HepG2 (cell line): ENCODE measurements around the gene HTR1D. TPM values are rescaled to one million over a fixed set of nuclear protein-coding genes. Genes with fewer than 3 reads are reported as not detected.

ENCODE experiments used
- ATAC-seq: fragments of 200-7000 bp; cut with Tn5 transposase; 3 replicates; pipeline ENCODE4 v1.9.1; 2020; ENCODE audit warnings: mild to moderate bottlenecking, moderate library complexity
- BruUV-seq: library from RNA; stranded (reverse); fragments of 400-500 nt; replicated peaks from 2 replicates; lab custom pipeline; 2021; lab: Mats Ljungman, UMichigan
- CTCF ChIA-PET: fragments of 300-600 bp; formaldehyde crosslinking; extraction: SDS; loops from one replicate; lab custom pipeline; 2021; ENCODE audit warnings: low total read pairs, inconsistent platforms, low intra/inter-chr PET ratio; lab: Yijun Ruan, JAX
- POLR2A ChIA-PET: fragments of 350-600 bp; sonication (Branson Sonifier 250); formaldehyde crosslinking; loops from one replicate; lab custom pipeline; 2020; ENCODE audit warnings: antibody characterized with exemption, inconsistent platforms; lab: Yijun Ruan, JAX
- DNase-seq: peaks from one replicate; pipeline ENCODE4 v3.0.0-alpha.2; 2015; ENCODE audit warnings: low spot score
- FAIRE-seq: peaks from 3 replicates; lab custom pipeline; 2011; peaks lifted over from hg19 to GRCh38; lab: Jason Lieb, UNC
- H2AFZ ChIP-seq: one replicate; pipeline ENCODE4 v1.6.1; 2011; ENCODE audit warnings: low read length, inconsistent platforms
- H3K27ac ChIP-seq: fragments of 300-600 bp; 3 replicates; pipeline ENCODE4 v1.8.0; 2011; ENCODE audit warnings: mixed run types, mild to moderate bottlenecking, mixed read lengths, low read length, inconsistent platforms; ENCODE audit not compliant: insufficient read depth; ENCODE audit errors: extremely low read length
- H3K27me3 ChIP-seq, 2 experiments: fragments of 200-600 bp in 1 of 2; 2 replicates in 1 of 2; 3 replicates in 1 of 2; pipeline versions ENCODE4 v1.6.0 to v1.8.0; 2011; ENCODE audit warnings: low read length in 2 of 2, mild to moderate bottlenecking in 2 of 2, moderate library complexity in 2 of 2, inconsistent platforms in 1 of 2; ENCODE audit not compliant: insufficient read depth in 2 of 2, control insufficient read depth in 1 of 2
- H3K36me3 ChIP-seq, 2 experiments: fragments of 200-600 bp in 1 of 2; replicated peaks in 1 of 2; 2 replicates in 1 of 2; 3 replicates in 1 of 2; pipeline versions ENCODE4 v1.5.1 to v1.8.0; 2011; ENCODE audit warnings: low read length in 2 of 2, inconsistent platforms in 1 of 2; ENCODE audit not compliant: insufficient read depth in 2 of 2, control insufficient read depth in 1 of 2
- H3K4me1 ChIP-seq: 2 replicates; pipeline ENCODE4 v1.5.1; 2012; ENCODE audit warnings: low read length, inconsistent platforms; ENCODE audit not compliant: insufficient read depth
- H3K4me2 ChIP-seq: 2 replicates; pipeline ENCODE4 v1.6.0; 2011; ENCODE audit warnings: low read depth, low read length, inconsistent platforms
- H3K4me3 ChIP-seq, 3 experiments: fragments of 200-600 bp in 1 of 3; sonication (generic), shearing (Covaris generic) in 1 of 3; replicated peaks in 1 of 3; 2 replicates each; pipeline ENCODE4 v1.5.1; 2011 to 2016; ENCODE audit warnings: low read length in 3 of 3, inconsistent platforms in 2 of 3, low read depth in 2 of 3, mild to moderate bottlenecking in 2 of 3, control low read depth in 1 of 3, mixed read lengths in 1 of 3; ENCODE audit not compliant: insufficient read depth in 1 of 3
- H3K79me2 ChIP-seq: one replicate; pipeline ENCODE4 v1.6.1; 2011; ENCODE audit warnings: low read length, inconsistent platforms; ENCODE audit not compliant: insufficient read depth
- H3K9ac ChIP-seq: 2 replicates; pipeline ENCODE4 v1.6.0; 2011; ENCODE audit warnings: mild to moderate bottlenecking, low read depth, low read length, inconsistent platforms; ENCODE audit not compliant: insufficient read depth
- H3K9me3 ChIP-seq: 2 replicates; pipeline ENCODE4 v1.5.1; 2012; ENCODE audit warnings: mild to moderate bottlenecking, low read length
- H4K20me1 ChIP-seq: 2 replicates; pipeline ENCODE4 v1.6.0; 2011; ENCODE audit warnings: inconsistent platforms, mild to moderate bottlenecking, low read length, moderate library complexity; ENCODE audit not compliant: insufficient read depth
- EEA1 ChIP-seq: sonication (generic); formaldehyde crosslinking; IDR thresholded peaks from 2 replicates; pipeline ENCODE4 v1.5.1; 2020; ENCODE audit warnings: mild to moderate bottlenecking, missing genetic modification reagents, borderline replicate concordance
- HBP1 ChIP-seq: IDR thresholded peaks from 2 replicates; pipeline ENCODE4 v1.6.1; 2016; ENCODE audit warnings: low read depth, control low read depth
- HDAC1 ChIP-seq: sonication (generic); formaldehyde crosslinking; IDR thresholded peaks from 2 replicates; pipeline ENCODE4 v1.5.1; 2020; ENCODE audit warnings: mild to moderate bottlenecking, missing genetic modification reagents
- MTERF4 ChIP-seq: sonication (generic); formaldehyde crosslinking; IDR thresholded peaks from 2 replicates; pipeline ENCODE4 v1.8.0; 2023; ENCODE audit warnings: mild to moderate bottlenecking, missing genetic modification reagents
- NR2F6 ChIP-seq, 2 experiments: IDR thresholded peaks; 2 replicates each; pipeline ENCODE4 v1.6.1; 2016; ENCODE audit warnings: antibody characterized with exemption in 1 of 2, mild to moderate bottlenecking in 1 of 2
- ZNF382 ChIP-seq: sonication (generic); formaldehyde crosslinking; IDR thresholded peaks from 2 replicates; pipeline ENCODE4 v1.5.0; 2020; ENCODE audit warnings: missing genetic modification reagents, mild to moderate bottlenecking, borderline replicate concordance
- ZNF460 ChIP-seq: sonication (generic); formaldehyde crosslinking; IDR thresholded peaks from 2 replicates; pipeline ENCODE4 v1.5.1; 2020; ENCODE audit warnings: missing genetic modification reagents, mild to moderate bottlenecking, borderline replicate concordance
- WGBS: methylation state at CpG from one replicate; pipeline ENCODE4 v1.1.6; 2017; ENCODE audit warnings: low lambda C conversion rate; 5-methylcytosine and 5-hydroxymethylcytosine counted together
- in situ Hi-C: cut with HindIII; loops from 2 replicates; pipeline ENCODE4 v1.10.0; 2017; ENCODE audit warnings: low pct_unique_long_range_greater_than_20kb; ENCODE audit not compliant: extremely low pct_ligation_motif_present
- intact Hi-C: fragments of 100-400 bp; cut with micrococcal nuclease; formaldehyde crosslinking; loops from one replicate; pipeline ENCODE4 v1.10.0; 2022; ENCODE audit not compliant: unreplicated experiment
- polyA plus RNA-seq, 8 experiments: library from polyadenylated mRNA; depleted of rRNA in 3 of 8; stranded (reverse) in 7 of 8; unstranded in 1 of 8; fragments of >200 nt; fragmentation: Illumina TruSeq in 4 of 8; extraction: Trizol in 4 of 8; gene quantifications; 2 replicates each; pipeline versions ENCODE4 v1.2.1 to v1.2.3, GENCODE V29; 2011 to 2016; ENCODE audit warnings: low read depth in 4 of 8, missing spikeins in 1 of 8, mixed read lengths in 1 of 8; ENCODE audit not compliant: insufficient read depth in 1 of 8
- total RNA-seq, 5 experiments: library from RNA; depleted of rRNA; stranded (reverse); fragments of >200 nt; fragmentation: Illumina TruSeq; extraction: Trizol; gene quantifications; 2 replicates each; pipeline ENCODE4 v1.2.3, GENCODE V29; 2016; ENCODE audit warnings: low read depth in 1 of 5
- TF ChIP-seq, protein P1 (sequence below): IDR thresholded peaks from 2 replicates; pipeline ENCODE4 v1.6.1; 2016; ENCODE audit warnings: missing compliant biosample characterization, missing genetic modification reagents, borderline replicate concordance
- TF ChIP-seq, protein P2 (sequence below): sonication (generic); IDR thresholded peaks from 2 replicates; pipeline ENCODE4 v1.6.1; 2016; ENCODE audit warnings: low read depth, borderline replicate concordance
- TF ChIP-seq, protein P3 (sequence below): sonication (generic); formaldehyde crosslinking; IDR thresholded peaks from one replicate; pipeline ENCODE4 v1.5.1; 2020; ENCODE audit warnings: mild to moderate bottlenecking, missing genetic modification reagents; ENCODE audit errors: not compliant biosample characterization

Gene HTR1D
- total and polyA plus RNA-seq, 2 of the 13 experiments (the other 11 are each of a cell fraction or from before 2014, with no cell fraction given): 0.04 to 0.07 TPM

GRCh38 chr1:23249787-23250454 lies 32.6 kb upstream of the HTR1D start:
- H3K27ac ChIP-seq: no peak overlapping the region
- H3K4me1 ChIP-seq: peaks cover 20% of the 10 kb centered on the region
- in situ Hi-C loops: no loop called here
- no peaks in the 10 kb centered on the region for H3K79me2 ChIP-seq
- intact Hi-C loops: no loop called here
- no peaks in the 10 kb centered on the region for H4K20me1 ChIP-seq
- POLR2A ChIA-PET: interaction anchor here (0.7 kb wide), 1 partner anchor 9 kb away, joined by 3 read pairs; no protein-coding TSS in a partner anchor
- peaks cover 0 to 2% of the 10 kb centered on the region in 2 experiments; a peak in 1 of 5 replicates for H3K27me3 ChIP-seq
- no peaks in the 10 kb centered on the region for H3K9me3 ChIP-seq
- FAIRE-seq: no peak
- no peak overlapping the region for H3K4me2 ChIP-seq
- CTCF ChIA-PET: no interaction called here
- H3K9ac ChIP-seq: no peak overlapping the region
- H3K4me3 ChIP-seq: no peak overlapping the region
- no TSS peak for BruUV-seq
- WGBS: 72% methylated on average over 6 of the region's 6 CpGs
- no peak overlapping the region for H2AFZ ChIP-seq
- ATAC-seq: no peak
- no peaks in the 10 kb centered on the region for H3K36me3 ChIP-seq
- DNase-seq: no peak
- TF ChIP-seq, protein P1, sequence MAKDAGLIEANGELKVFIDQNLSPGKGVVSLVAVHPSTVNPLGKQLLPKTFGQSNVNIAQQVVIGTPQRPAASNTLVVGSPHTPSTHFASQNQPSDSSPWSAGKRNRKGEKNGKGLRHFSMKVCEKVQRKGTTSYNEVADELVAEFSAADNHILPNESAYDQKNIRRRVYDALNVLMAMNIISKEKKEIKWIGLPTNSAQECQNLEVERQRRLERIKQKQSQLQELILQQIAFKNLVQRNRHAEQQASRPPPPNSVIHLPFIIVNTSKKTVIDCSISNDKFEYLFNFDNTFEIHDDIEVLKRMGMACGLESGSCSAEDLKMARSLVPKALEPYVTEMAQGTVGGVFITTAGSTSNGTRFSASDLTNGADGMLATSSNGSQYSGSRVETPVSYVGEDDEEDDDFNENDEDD: no peak
- TF ChIP-seq EEA1 (CRISPR knock-in tag) (no peak), ZNF460 (CRISPR knock-in tag) (no peak), HBP1 (no peak), ZNF382 (CRISPR knock-in tag) (no peak), NR2F6 (IDR thresholded peaks at IDR 0.05) (no peak), NR2F6 (CRISPR knock-in tag; IDR thresholded peaks at IDR 0.05) (no peak), MTERF4 (no peak), HDAC1 (CRISPR knock-in tag) (no peak)
- TF ChIP-seq, protein P2, sequence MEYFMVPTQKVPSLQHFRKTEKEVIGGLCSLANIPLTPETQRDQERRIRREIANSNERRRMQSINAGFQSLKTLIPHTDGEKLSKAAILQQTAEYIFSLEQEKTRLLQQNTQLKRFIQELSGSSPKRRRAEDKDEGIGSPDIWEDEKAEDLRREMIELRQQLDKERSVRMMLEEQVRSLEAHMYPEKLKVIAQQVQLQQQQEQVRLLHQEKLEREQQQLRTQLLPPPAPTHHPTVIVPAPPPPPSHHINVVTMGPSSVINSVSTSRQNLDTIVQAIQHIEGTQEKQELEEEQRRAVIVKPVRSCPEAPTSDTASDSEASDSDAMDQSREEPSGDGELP: no peak
- TF ChIP-seq, protein P3, sequence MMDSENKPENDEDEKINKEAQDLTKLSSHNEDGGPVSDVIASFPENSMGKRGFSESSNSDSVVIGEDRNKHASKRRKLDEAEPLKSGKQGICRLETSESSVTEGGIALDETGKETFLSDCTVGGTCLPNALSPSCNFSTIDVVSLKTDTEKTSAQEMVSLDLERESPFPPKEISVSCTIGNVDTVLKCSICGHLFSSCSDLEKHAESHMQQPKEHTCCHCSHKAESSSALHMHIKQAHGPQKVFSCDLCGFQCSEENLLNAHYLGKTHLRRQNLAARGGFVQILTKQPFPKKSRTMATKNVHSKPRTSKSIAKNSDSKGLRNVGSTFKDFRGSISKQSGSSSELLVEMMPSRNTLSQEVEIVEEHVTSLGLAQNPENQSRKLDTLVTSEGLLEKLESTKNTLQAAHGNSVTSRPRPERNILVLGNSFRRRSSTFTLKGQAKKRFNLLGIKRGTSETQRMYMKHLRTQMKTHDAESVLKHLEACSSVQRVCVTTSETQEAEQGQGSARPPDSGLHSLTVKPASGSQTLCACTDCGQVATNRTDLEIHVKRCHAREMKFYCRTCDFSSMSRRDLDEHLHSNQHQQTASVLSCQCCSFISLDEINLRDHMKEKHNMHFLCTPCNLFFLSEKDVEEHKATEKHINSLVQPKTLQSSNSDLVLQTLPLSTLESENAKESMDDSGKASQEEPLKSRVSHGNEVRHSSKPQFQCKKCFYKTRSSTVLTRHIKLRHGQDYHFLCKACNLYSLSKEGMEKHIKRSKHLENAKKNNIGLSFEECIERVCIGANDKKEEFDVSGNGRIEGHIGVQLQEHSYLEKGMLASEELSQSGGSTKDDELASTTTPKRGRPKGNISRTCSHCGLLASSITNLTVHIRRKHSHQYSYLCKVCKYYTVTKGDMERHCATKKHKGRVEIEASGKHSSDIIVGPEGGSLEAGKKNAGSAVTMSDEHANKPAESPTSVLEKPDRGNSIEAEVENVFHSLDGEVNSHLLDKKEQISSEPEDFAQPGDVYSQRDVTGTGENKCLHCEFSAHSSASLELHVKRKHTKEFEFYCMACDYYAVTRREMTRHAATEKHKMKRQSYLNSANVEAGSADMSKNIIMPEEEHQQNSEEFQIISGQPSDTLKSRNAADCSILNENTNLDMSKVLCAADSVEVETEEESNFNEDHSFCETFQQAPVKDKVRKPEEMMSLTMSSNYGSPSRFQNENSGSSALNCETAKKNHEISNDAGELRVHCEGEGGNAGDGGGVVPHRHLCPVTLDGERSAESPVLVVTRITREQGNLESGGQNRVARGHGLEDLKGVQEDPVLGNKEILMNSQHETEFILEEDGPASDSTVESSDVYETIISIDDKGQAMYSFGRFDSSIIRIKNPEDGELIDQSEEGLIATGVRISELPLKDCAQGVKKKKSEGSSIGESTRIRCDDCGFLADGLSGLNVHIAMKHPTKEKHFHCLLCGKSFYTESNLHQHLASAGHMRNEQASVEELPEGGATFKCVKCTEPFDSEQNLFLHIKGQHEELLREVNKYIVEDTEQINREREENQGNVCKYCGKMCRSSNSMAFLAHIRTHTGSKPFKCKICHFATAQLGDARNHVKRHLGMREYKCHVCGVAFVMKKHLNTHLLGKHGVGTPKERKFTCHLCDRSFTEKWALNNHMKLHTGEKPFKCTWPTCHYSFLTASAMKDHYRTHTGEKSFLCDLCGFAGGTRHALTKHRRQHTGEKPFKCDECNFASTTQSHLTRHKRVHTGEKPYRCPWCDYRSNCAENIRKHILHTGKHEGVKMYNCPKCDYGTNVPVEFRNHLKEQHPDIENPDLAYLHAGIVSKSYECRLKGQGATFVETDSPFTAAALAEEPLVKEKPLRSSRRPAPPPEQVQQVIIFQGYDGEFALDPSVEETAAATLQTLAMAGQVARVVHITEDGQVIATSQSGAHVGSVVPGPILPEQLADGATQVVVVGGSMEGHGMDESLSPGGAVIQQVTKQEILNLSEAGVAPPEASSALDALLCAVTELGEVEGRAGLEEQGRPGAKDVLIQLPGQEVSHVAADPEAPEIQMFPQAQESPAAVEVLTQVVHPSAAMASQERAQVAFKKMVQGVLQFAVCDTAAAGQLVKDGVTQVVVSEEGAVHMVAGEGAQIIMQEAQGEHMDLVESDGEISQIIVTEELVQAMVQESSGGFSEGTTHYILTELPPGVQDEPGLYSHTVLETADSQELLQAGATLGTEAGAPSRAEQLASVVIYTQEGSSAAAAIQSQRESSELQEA (CRISPR knock-in tag): no peak
